ENCODE results near the gene PYGM. TPM values are rescaled to one million over a fixed set of nuclear protein-coding genes. Genes with fewer than 3 reads are reported as not detected.

Gene PYGM
- total RNA-seq, 4 donors from 2014 or later: 881 to 2,858 (median 1,836) TPM

DNA sequence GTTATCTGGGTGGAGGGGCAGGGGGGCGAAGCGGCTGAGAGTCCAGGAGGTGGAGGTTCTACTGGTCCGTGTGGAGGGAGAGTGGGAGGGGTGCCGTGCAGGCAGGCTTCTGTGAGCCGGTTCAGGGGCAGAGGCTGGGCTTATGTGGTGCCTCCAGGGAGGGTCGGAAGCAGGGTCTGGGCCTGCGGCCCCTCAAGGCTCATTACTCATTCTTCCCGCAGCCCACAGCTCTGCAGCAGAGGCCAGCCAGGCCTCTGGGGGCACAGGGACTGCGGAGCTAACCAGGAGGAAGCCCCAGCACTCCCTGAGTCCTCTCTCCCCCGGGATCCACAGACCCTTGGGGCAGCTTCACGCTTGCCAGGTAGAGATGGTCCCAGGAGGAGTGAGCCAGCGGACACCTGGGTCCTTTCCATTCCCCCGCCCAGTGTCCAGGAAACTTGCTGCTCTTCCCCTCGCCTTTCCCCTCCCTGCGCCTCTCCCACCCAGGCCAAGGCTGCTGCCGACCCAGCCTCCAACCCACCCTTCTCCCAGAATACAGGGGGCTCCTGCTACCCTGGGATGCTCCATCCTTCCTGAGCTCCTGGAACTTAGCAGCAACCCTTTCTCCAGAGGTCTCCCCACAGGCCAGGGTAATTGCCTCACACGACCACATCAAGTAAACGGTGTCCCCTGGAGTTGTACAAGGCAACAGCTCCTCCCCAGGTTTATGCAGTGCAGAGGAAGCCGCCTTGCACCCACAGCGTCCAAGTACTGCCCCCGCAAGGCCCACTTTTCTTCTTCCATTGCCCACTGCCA lies 43.1 kb downstream of the PYGM start:
- TF ChIP-seq, protein P1, sequence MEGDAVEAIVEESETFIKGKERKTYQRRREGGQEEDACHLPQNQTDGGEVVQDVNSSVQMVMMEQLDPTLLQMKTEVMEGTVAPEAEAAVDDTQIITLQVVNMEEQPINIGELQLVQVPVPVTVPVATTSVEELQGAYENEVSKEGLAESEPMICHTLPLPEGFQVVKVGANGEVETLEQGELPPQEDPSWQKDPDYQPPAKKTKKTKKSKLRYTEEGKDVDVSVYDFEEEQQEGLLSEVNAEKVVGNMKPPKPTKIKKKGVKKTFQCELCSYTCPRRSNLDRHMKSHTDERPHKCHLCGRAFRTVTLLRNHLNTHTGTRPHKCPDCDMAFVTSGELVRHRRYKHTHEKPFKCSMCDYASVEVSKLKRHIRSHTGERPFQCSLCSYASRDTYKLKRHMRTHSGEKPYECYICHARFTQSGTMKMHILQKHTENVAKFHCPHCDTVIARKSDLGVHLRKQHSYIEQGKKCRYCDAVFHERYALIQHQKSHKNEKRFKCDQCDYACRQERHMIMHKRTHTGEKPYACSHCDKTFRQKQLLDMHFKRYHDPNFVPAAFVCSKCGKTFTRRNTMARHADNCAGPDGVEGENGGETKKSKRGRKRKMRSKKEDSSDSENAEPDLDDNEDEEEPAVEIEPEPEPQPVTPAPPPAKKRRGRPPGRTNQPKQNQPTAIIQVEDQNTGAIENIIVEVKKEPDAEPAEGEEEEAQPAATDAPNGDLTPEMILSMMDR (IDR thresholded peaks at IDR 0.05 in 4 of 5, conservative IDR thresholded peaks at IDR 0.05 in 1 of 5): no peak
- no peak for TF ChIP-seq POLR2A (IDR thresholded peaks at IDR 0.05)
- H3K4me1 ChIP-seq: no peaks in the 10 kb centered on the region
- ATAC-seq (no peak), DNase-seq (no peak)
- intact Hi-C loops (cut with DNase I; ENCODE audit: low total_unique reads): no loop called here
- no peaks in the 10 kb centered on the region for H3K9me3 ChIP-seq
- no peaks in the 10 kb centered on the region for H3K36me3 ChIP-seq
- peaks cover 43 to 59% (median 50%) of the 10 kb centered on the region in 3 donors for H3K27me3 ChIP-seq
- in situ Hi-C loops (cut with MboI; ENCODE audit: low sequenced_read_pairs in 4 of 4): no loop called here
- H3K27ac ChIP-seq: no peak overlapping the region
- no peak overlapping the region for H3K4me3 ChIP-seq

DNA sequence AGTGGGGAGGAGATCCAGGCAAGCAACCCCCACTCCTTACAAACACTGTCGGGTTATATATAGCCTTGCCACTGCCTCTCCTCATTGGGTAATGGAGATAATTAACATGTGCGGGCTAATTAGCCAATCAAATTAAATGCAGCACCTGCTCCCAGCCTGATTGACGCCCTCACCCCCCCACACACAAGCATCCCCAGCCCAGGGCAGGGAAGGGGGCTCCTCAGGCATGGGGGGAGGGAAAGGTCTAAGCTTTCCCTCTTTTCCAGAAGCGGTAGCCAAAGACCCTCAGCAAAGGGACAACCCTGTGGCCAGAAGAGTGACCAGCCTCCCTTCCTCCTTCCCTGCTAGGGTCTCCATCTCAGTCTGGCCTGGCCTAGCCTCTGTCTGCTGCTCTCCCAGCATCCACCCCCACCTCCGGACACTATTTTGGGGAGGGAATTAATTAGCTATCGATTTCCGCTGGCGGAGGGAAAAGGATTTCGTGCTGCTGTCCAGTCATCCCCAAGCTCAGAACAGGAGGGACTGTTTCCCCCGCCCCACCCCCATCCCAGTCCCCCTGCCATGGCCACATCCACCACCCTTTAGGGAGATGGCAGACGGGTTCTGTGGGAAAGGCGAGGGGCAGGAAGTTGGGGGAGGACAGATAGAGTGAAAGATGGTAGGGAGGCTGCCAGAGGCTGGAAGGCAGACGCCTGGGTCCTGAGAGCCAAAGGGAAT lies 43.9 kb downstream of the PYGM start:
- ATAC-seq (no peak), DNase-seq (no peak)
- no peaks in the 10 kb centered on the region for H3K36me3 ChIP-seq
- H3K4me1 ChIP-seq: no peaks in the 10 kb centered on the region
- peaks cover 49 to 63% (median 56%) of the 10 kb centered on the region in 3 donors for H3K27me3 ChIP-seq
- H3K9me3 ChIP-seq: no peaks in the 10 kb centered on the region
- TF ChIP-seq, protein P1 (IDR thresholded peaks at IDR 0.05 in 4 of 5, conservative IDR thresholded peaks at IDR 0.05 in 1 of 5): no peak
- no peak for TF ChIP-seq POLR2A (IDR thresholded peaks at IDR 0.05)
- in situ Hi-C loops (cut with MboI; ENCODE audit: low sequenced_read_pairs in 4 of 4) (no loop called here), intact Hi-C loops (cut with DNase I; ENCODE audit: low total_unique reads) (no loop called here)
- no peak overlapping the region for H3K27ac ChIP-seq
- no peak overlapping the region for H3K4me3 ChIP-seq

DNA sequence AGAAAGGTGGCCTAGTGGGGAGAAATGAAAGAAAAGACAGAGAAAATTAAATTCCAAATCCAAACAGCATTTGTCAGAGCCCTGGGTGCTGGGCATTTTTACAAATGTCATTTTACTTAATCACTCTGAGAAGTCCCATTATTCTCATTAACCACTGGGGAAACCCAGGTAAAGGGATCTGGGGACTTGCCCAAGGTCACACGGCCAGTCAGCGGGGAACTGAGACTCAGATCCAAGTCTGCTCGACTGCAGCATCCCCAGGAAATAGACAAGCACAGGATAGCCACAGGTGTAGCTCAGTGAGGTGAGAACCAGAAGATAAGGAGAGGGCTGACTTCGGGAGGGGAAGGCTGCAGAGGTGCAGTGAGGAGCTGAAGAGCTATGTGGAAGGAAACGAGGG lies 44.7 kb downstream of the PYGM start:
- Histone ChIP-seq H3K36me3 (no peaks in the 10 kb centered on the region), H3K9me3 (no peaks in the 10 kb centered on the region), H3K27me3 (peaks cover 52 to 71% (median 57%) of the 10 kb centered on the region in 3 donors), H3K27ac (no peak overlapping the region), H3K4me3 (no peak overlapping the region), H3K4me1 (no peaks in the 10 kb centered on the region)
- TF ChIP-seq, protein P1 (IDR thresholded peaks at IDR 0.05 in 4 of 5, conservative IDR thresholded peaks at IDR 0.05 in 1 of 5): no peak
- no peak for TF ChIP-seq POLR2A (IDR thresholded peaks at IDR 0.05)
- ATAC-seq (no peak), DNase-seq (no peak)
- in situ Hi-C loops (cut with MboI; ENCODE audit: low sequenced_read_pairs in 4 of 4): no loop called here
- intact Hi-C loops (cut with DNase I; ENCODE audit: low total_unique reads): no loop called here

DNA sequence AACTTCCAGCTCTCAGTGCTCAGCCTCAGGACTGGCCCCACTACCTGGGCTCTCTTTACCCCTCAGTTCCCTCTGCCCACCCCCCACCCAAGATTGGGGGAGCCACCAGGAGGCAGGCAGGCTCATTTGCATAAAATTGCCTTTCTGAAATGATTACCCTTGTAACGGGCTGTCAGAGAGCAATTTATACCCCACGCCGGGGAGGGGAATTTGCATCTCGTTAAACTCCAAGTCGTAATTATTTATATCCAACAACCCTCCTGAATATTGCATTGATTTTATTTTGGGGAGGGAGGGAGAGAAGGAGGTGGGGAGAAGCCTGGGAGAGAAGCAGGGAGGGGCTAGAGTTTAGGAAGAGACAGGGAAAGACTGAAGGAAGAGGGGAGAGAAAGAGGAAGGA lies 45.1 kb downstream of the PYGM start:
- no peak overlapping the region for H3K4me3 ChIP-seq
- no peaks in the 10 kb centered on the region for H3K4me1 ChIP-seq
- ATAC-seq (no peak), DNase-seq (no peak)
- H3K27ac ChIP-seq: no peak overlapping the region
- no peak for TF ChIP-seq POLR2A (IDR thresholded peaks at IDR 0.05)
- TF ChIP-seq, protein P1 (IDR thresholded peaks at IDR 0.05 in 4 of 5, conservative IDR thresholded peaks at IDR 0.05 in 1 of 5): no peak
- in situ Hi-C loops (cut with MboI; ENCODE audit: low sequenced_read_pairs in 4 of 4) (no loop called here), intact Hi-C loops (cut with DNase I; ENCODE audit: low total_unique reads) (no loop called here)
- no peaks in the 10 kb centered on the region for H3K9me3 ChIP-seq
- H3K27me3 ChIP-seq: peaks cover 52 to 75% (median 58%) of the 10 kb centered on the region in 3 donors
- no peaks in the 10 kb centered on the region for H3K36me3 ChIP-seq

Measured in gastrocnemius medialis (tissue), 4 donors.